H1 (cell line): ENCODE measurements around the gene PDE4B. TPM values are rescaled to one million over a fixed set of nuclear protein-coding genes. Genes with fewer than 3 reads are reported as not detected.

Experiments used
- CHD7 ChIP-seq: fragments of 300-600 bp; sonication (generic); IDR thresholded peaks from 2 replicates; pipeline ENCODE4 v1.7.1; 2012; ENCODE audit warnings: low read length, moderate library complexity, mild to moderate bottlenecking, inconsistent platforms; ENCODE audit not compliant: insufficient replicate concordance
- E2F6 ChIP-seq: IDR thresholded peaks from 2 replicates; pipeline ENCODE4 v1.6.1; 2012; ENCODE audit warnings: inconsistent platforms
- GTF2F1 ChIP-seq: IDR thresholded peaks from 2 replicates; pipeline ENCODE4 v1.6.1; 2012; ENCODE audit warnings: low read depth, low read length, improper control_type of control experiment, borderline replicate concordance
- KDM1A ChIP-seq: fragments of 200-600, 300-600 bp; sonication (generic); IDR thresholded peaks from 2 replicates; pipeline ENCODE4 v1.7.1; 2016; ENCODE audit warnings: mild to moderate bottlenecking, low read length, borderline replicate concordance
- POU5F1 ChIP-seq: IDR thresholded peaks from 2 replicates; pipeline ENCODE4 v1.6.1; 2011; ENCODE audit warnings: low read depth, mild to moderate bottlenecking, low read length, moderate library complexity
- SIX5 ChIP-seq: IDR thresholded peaks from 2 replicates; pipeline ENCODE4 v1.6.1; 2011; ENCODE audit warnings: mild to moderate bottlenecking, low read depth, low read length
- TAF1 ChIP-seq: IDR thresholded peaks from 2 replicates; pipeline ENCODE4 v1.6.1; 2011; ENCODE audit warnings: mild to moderate bottlenecking, low read depth, low read length
- polyA plus RNA-seq, 7 experiments: library from polyadenylated mRNA; depleted of rRNA in 3 of 7; stranded (reverse) in 5 of 7; unstranded in 2 of 7; fragments of >200 nt in 5 of 7; fragments of 200-250 nt in 2 of 7; gene quantifications; 1 replicate in 5 of 7; 2 replicates in 1 of 7; 4 replicates in 1 of 7; pipeline versions ENCODE4 v1.2.1 to v1.2.3, GENCODE V29; 2011 to 2013; ENCODE audit warnings: missing spikeins in 2 of 7, mixed read lengths in 2 of 7
- total RNA-seq: library from RNA; stranded (reverse); fragmentation: NEBNext Ultra II Directional; extraction: Animal tissue kit (Norgen Biotek cat#: 25700); gene quantifications from 2 replicates; pipeline ENCODE4 v1.2.1, GENCODE V29; 2021

Gene PDE4B
- total and polyA plus RNA-seq, 2 of the 8 experiments (the other 6 are each of a cell fraction or from before 2014, with no cell fraction given) = 5.0 to 15.1 TPM

- TF ChIP-seq CHD7 (no peak), GTF2F1 (no peak), KDM1A (no peak), TAF1 (no peak), SIX5 (no peak), POU5F1 (no peak), E2F6 (no peak)
Measured at GRCh38 chr1:66226985-66227384, 434.3 kb downstream of the PDE4B start (continued).
